SU-DHL-6 (cell line): Measurements from ENCODE around the gene IL22.

ENCODE experiments used
- CTCF ChIP-seq: fragments of 200-600 bp; sonication (generic); IDR thresholded peaks from one replicate; pipeline ENCODE4 v1.5.1; 2017; ENCODE audit warnings: antibody characterized with exemption, mild to moderate bottlenecking, low read length, moderate library complexity; ENCODE audit not compliant: insufficient read depth, poor library complexity, severe bottlenecking
- EZH2phosphoT487 ChIP-seq: fragments of 200-600 bp; sonication (generic), shearing (Covaris generic); conservative IDR thresholded peaks from 2 replicates; pipeline ENCODE4 v1.6.1; 2018; ENCODE audit warnings: mild to moderate bottlenecking, antibody characterized with exemption, low read length, moderate library complexity, mixed read lengths

DNA sequence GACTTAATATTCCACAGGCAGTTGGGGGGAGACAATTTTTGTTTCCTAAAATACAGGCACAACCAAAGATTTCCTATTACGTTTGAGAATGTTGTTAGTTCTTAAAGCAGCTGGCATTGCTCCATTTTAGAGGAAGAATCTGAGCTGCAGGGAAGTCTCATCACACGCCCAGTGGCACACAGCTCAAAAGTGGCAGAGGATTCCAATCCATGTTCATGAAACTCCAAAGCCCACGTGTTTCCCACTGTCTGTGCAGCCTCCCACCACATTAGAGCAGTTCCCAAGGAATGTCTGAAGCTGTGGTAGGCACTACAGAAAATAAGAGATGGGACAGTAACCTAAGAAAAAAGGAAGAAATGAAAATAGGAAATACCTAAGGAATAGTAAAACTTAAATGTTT is 21.7 kb downstream of the IL22 start:
- TF ChIP-seq CTCF (no peak), EZH2phosphoT487 (no peak)
